NT2/D1 (cell line): ENCODE measurements around the gene TGM2.

Source experiments
- DNase-seq: peaks from one replicate; pipeline ENCODE4 v3.0.0-alpha.2; 2011; ENCODE audit warnings: low read depth, low spot score
- H3K27me3 ChIP-seq: 2 replicates; pipeline ENCODE4 v1.6.0; 2011; ENCODE audit warnings: mild to moderate bottlenecking; ENCODE audit not compliant: insufficient read length, insufficient read depth
- H3K36me3 ChIP-seq: 2 replicates; pipeline ENCODE4 v1.6.1; 2011; ENCODE audit warnings: mild to moderate bottlenecking, low read length, mixed read lengths; ENCODE audit not compliant: insufficient read depth, insufficient read length
- H3K4me1 ChIP-seq: 2 replicates; pipeline ENCODE4 v1.5.1; 2011; ENCODE audit not compliant: insufficient read depth, insufficient read length
- H3K4me3 ChIP-seq: 2 replicates; pipeline ENCODE4 v1.5.1; 2011; ENCODE audit warnings: low read depth; ENCODE audit not compliant: insufficient read length
- H3K9ac ChIP-seq: 2 replicates; pipeline ENCODE4 v1.6.0; 2011; ENCODE audit warnings: low read depth; ENCODE audit not compliant: insufficient read length
- H3K9me3 ChIP-seq: 2 replicates; pipeline ENCODE4 v1.5.1; 2011; ENCODE audit warnings: mild to moderate bottlenecking, low read length; ENCODE audit not compliant: insufficient read depth
- SUZ12 ChIP-seq: IDR thresholded peaks from 2 replicates; pipeline ENCODE4 v1.6.1; 2011; ENCODE audit not compliant: insufficient read length, insufficient read depth; ENCODE audit errors: extremely low read depth
- YY1 ChIP-seq: IDR thresholded peaks from 2 replicates; pipeline ENCODE4 v1.6.1; 2011; ENCODE audit not compliant: insufficient read length, insufficient read depth
- ZNF274 ChIP-seq: IDR thresholded peaks from 2 replicates; pipeline ENCODE4 v1.6.1; 2011; ENCODE audit warnings: mild to moderate bottlenecking, low read depth, low read length

The TGM2 gene

DNA sequence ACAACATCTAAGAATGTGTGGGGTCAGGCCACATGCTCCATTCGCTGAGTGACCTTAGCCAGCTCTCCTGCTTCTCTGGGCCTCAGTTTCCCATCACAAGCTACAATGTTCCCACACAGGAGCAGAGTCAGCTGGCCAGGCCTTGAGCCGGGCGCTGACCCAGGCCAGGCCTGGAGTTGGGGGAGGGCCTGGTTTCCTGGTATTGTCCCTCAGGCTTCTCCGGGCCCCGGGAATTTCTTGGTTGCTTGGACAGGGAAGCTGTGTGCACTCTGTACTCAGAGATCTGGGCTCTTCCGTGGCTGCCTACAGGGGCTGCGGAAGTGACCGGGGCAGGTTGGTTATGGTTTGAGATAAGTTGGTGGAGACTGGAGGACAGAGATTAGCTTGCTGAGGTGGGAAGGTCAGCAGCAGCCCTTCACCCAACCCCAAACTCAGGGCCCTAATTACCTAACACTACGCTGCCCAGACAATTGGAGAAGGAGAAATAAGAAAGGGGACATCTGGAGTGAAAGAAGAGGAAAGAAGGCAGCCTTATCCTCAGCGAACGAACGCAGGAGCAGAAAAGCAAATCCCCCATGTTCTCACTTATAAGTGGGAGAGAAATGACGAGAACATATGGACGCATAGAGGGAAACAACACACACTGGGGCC, 6.2 kb downstream of the TGM2 start:
- no peaks in the 10 kb centered on the region for H3K27me3 ChIP-seq
- TF ChIP-seq YY1: no peak
- no peak for TF ChIP-seq ZNF274
- no peak for TF ChIP-seq SUZ12
- no peak overlapping the region for H3K9ac ChIP-seq
- DNase-seq: no peak
- H3K36me3 ChIP-seq: peaks cover 11% of the 10 kb centered on the region
- H3K4me1 ChIP-seq: peaks cover 13% of the 10 kb centered on the region
- no peaks in the 10 kb centered on the region for H3K9me3 ChIP-seq
- H3K4me3 ChIP-seq: no peak overlapping the region

DNA sequence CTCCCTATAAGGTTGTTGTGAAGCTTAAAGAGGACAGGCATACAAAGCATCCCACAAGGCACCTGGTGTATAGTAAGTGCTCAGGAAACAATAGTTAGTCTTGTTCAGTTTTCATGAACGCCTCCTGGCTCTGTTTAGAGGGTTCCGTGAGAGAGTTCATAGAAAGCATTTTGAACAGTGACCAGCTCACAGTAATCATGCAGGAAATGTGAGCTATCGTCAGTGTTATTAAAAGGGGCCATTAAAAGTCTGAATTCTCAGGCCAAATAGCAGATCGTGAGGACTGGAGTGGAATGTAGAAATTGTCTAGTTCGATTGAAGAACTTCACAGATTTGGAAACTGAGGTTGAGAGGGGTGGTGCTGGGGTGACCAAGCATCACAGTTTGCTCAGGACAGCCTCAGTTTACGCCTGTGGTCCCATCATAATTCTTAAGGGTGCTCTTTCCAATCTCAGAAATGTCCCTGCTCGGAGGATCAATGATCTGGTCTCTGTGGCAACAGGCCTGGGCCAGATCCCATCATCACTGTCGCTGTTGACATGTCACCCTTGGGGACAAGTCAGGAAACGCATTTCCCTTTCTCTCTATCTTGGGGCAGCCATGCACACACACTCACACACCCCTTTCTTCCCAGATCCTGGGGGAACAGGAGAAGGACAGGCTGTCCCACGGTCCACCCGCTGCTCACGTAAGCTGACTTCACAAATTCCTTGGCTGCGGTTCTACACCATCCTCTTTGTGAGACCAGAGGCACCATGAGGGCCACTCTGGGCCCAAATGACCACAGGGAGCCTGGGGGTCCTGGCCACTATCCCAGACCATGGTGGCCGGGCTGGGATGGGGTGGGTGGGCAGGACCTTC, 7.2 kb downstream of the TGM2 start:
- H3K27me3 ChIP-seq: no peaks in the 10 kb centered on the region
- peaks cover 13% of the 10 kb centered on the region for H3K4me1 ChIP-seq
- TF ChIP-seq YY1 (no peak), ZNF274 (no peak), SUZ12 (no peak)
- H3K9me3 ChIP-seq: no peaks in the 10 kb centered on the region
- no peak overlapping the region for H3K9ac ChIP-seq
- peaks cover 11% of the 10 kb centered on the region for H3K36me3 ChIP-seq
- no peak for DNase-seq
- no peak overlapping the region for H3K4me3 ChIP-seq

DNA sequence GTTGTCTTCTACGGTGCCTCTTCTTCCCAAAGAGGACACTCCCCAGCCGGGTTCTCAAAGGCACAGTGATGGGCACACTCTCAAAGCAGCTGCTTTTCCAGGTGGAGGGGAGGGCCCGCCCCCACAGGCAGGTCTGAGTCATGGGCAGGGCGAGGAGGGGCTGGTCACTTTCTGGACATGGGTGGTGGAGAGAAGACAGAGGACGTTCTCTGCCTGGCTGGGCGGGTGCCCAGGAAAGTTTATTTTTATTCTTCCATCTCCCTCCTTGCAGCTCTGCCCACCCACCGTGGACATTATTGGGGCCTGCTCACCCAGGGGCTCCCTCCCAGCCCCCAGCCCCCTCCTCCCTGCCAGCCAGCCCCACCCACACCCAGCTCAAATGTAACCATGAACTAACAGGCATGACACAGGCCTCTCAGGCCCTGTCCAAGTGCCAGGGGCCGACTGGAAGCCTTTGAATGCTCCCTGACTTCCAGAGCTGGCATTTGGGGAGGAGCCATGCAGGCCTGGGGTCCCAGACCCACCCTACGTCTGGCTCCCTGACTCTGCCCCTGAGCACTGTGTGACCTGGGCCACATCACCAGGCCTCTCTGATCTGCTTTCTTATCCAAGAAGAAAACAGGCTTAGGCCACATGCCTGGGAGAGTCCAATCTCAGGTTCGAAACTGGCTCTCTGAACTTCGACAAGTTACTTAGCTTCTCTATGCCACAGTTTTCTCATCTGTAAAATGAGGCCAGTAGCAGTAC, 8.0 kb downstream of the TGM2 start:
- Histone ChIP-seq H3K27me3 (no peaks in the 10 kb centered on the region), H3K4me3 (no peak overlapping the region), H3K9me3 (no peaks in the 10 kb centered on the region), H3K9ac (no peak overlapping the region), H3K36me3 (peaks cover 11% of the 10 kb centered on the region), H3K4me1 (peaks cover 13% of the 10 kb centered on the region)
- no peak for DNase-seq
- no peak for TF ChIP-seq YY1
- TF ChIP-seq ZNF274: no peak
- no peak for TF ChIP-seq SUZ12

DNA sequence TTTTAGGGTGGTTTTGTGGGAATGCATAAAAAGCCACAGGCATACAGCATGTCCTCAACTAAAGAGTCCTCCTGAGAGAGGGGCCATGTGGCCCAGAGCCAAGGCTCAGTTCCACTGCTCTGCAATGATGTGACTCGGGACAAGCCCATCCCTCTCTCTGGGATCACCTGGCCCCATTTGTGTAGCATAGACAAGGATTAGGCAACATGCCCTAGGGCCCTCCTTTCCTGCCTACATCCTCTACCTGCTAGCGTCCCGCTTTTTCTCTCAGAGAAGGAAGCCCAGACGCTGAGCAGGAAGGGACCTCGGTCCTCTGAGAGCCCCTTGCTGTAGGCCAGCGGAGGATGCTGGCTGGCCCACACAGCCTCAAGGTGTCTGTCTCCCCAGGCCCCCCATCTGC, 8.8 kb downstream of the TGM2 start:
- H3K36me3 ChIP-seq: peaks cover 13% of the 10 kb centered on the region
- H3K4me3 ChIP-seq: no peak overlapping the region
- DNase-seq: no peak
- H3K9me3 ChIP-seq: no peaks in the 10 kb centered on the region
- TF ChIP-seq YY1: no peak
- no peak for TF ChIP-seq SUZ12
- no peak for TF ChIP-seq ZNF274
- no peaks in the 10 kb centered on the region for H3K27me3 ChIP-seq
- H3K9ac ChIP-seq: no peak overlapping the region
- H3K4me1 ChIP-seq: peaks cover 18% of the 10 kb centered on the region

DNA sequence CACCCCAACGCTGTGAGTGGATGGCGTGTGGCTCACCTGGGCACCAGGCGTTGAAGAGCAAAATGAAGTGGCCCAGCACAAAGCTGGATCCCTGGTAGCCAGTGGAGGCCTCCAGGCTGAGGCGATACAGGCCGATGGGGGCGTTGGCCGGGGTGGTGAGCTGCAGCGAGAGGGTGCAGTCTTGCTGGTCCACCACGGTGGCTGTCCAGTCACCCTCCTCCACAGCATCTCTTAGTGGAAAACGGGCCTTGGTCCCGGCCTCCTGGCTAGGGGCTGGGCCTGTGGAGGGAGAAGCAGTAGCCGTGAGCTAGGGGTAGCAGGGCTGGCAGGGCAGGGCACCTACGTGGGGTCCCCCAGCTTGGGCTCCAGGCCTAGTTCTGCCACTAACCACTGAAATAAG, 9.3 kb downstream of the TGM2 start:
- Histone ChIP-seq H3K9me3 (no peaks in the 10 kb centered on the region), H3K4me1 (peaks cover 18% of the 10 kb centered on the region), H3K27me3 (no peaks in the 10 kb centered on the region), H3K36me3 (peaks cover 17% of the 10 kb centered on the region), H3K9ac (no peak overlapping the region), H3K4me3 (no peak overlapping the region)
- DNase-seq: no peak
- no peak for TF ChIP-seq ZNF274
- TF ChIP-seq YY1: no peak
- no peak for TF ChIP-seq SUZ12

DNA sequence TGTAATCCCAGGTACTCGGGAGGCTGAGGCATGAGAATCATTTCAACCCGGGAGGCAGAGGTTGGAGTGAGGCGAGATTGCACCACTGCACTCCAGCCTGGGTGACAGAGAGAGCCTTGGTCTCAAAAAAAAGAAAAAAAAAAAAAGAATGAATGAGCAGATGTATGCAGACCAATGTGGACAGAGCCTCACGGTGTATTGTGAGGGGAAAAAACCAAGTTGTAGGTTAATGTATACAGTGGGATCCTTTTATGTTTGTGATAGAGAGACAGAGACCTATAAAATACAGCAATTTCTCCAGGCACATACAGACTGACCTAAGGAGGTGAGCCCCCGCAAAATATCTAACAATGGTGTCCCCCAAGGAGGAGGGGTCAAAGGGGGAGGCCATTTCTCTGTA, 11.7 kb downstream of the TGM2 start:
- no peak for DNase-seq
- no peaks in the 10 kb centered on the region for H3K27me3 ChIP-seq
- no peaks in the 10 kb centered on the region for H3K9me3 ChIP-seq
- no peak for TF ChIP-seq ZNF274
- TF ChIP-seq YY1: no peak
- TF ChIP-seq SUZ12: no peak
- H3K4me3 ChIP-seq: no peak overlapping the region
- H3K9ac ChIP-seq: no peak overlapping the region
- H3K4me1 ChIP-seq: peaks cover 15% of the 10 kb centered on the region
- H3K36me3 ChIP-seq: peaks cover 14% of the 10 kb centered on the region

DNA sequence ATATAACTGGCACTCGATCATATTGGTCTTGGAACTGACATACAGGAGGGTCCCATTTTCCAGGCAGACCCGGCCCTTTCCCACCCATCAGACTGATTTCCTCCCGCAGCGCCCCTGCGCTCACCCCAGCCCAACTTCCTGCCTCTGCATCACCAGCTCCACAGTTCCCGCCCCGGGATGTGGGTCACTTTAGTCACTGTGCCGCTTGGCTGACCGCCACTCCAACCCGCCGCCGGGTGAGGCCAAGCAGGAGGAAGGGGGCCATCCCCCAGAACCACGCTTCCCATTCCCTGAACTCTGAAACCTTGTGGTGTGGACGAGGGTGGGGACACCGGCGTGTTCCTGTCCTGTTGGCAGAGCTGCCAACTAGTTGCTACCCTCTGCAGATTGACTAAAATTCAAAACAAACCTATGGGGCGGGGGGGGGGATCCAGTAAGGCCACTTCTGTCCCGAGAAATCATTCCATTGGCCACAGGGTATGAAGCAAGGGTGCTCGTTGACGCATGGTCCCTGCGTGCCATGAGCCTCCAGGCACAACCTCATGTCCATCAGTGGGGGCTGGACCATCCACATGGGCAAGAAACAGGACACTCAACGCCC, 12.3 kb downstream of the TGM2 start:
- Histone ChIP-seq H3K9me3 (no peaks in the 10 kb centered on the region), H3K9ac (no peak overlapping the region), H3K4me1 (peaks cover 15% of the 10 kb centered on the region), H3K4me3 (no peak overlapping the region), H3K36me3 (peaks cover 14% of the 10 kb centered on the region), H3K27me3 (no peaks in the 10 kb centered on the region)
- DNase-seq: no peak
- TF ChIP-seq YY1 (no peak), SUZ12 (no peak), ZNF274 (no peak)
